Measurements from ENCODE around the gene PRPF8.

The PRPF8 gene

GRCh38 chr17:1627182-1627981, 57.3 kb downstream of the PRPF8 start:
- Mint-ChIP-seq H3K9me3 (no peaks in the 10 kb centered on the region), H3K36me3 (ENCODE audit: low read depth) (no peaks in the 10 kb centered on the region), H3K27ac (no peak overlapping the region), H3K4me1 (peaks cover 27% of the 10 kb centered on the region), H3K27me3 (ENCODE audit: low read depth, poor library complexity) (peaks cover 51% of the 10 kb centered on the region), H3K4me3 (peak overlapping the region; percentile 72)
- DNase-seq, result peak; percentile 49
- no peak for TF ChIP-seq CTCF (IDR thresholded peaks at IDR 0.05)

- no peak overlapping the region for H3K27ac Mint-ChIP-seq
- DNase-seq, result no peak
- H3K36me3 Mint-ChIP-seq (ENCODE audit: low read depth), result no peaks in the 10 kb centered on the region
- peak overlapping the region; percentile 72 for H3K4me3 Mint-ChIP-seq
- TF ChIP-seq CTCF (IDR thresholded peaks at IDR 0.05), result no peak
- no peaks in the 10 kb centered on the region for H3K9me3 Mint-ChIP-seq
- H3K4me1 Mint-ChIP-seq, result peaks cover 32% of the 10 kb centered on the region
- H3K27me3 Mint-ChIP-seq (ENCODE audit: low read depth, poor library complexity), result peaks cover 41% of the 10 kb centered on the region
These were observed 58.3 kb downstream of the PRPF8 start for GRCh38 chr17:1626333-1626732.

- no peak for TF ChIP-seq CTCF (IDR thresholded peaks at IDR 0.05)
- no peak for DNase-seq
- Mint-ChIP-seq H3K4me1 (peaks cover 40% of the 10 kb centered on the region), H3K9me3 (no peaks in the 10 kb centered on the region), H3K27ac (no peak overlapping the region), H3K27me3 (ENCODE audit: low read depth, poor library complexity) (peaks cover 33% of the 10 kb centered on the region), H3K36me3 (ENCODE audit: low read depth) (no peaks in the 10 kb centered on the region), H3K4me3 (peak overlapping the region; percentile 72)
These were observed 59.1 kb downstream of the PRPF8 start for GRCh38 chr17:1625581-1625980.

- no peak overlapping the region for H3K27ac Mint-ChIP-seq
- no peaks in the 10 kb centered on the region for H3K9me3 Mint-ChIP-seq
- H3K36me3 Mint-ChIP-seq (ENCODE audit: low read depth), result no peaks in the 10 kb centered on the region
- peaks cover 28% of the 10 kb centered on the region for H3K27me3 Mint-ChIP-seq (ENCODE audit: low read depth, poor library complexity)
- H3K4me3 Mint-ChIP-seq, result no peak overlapping the region
- no peak for TF ChIP-seq CTCF (IDR thresholded peaks at IDR 0.05)
- peaks cover 41% of the 10 kb centered on the region for H3K4me1 Mint-ChIP-seq
- no peak for DNase-seq
These were observed 59.6 kb downstream of the PRPF8 start for GRCh38 chr17:1625053-1625452.

- no peak overlapping the region for H3K4me3 Mint-ChIP-seq
- DNase-seq, result no peak
These were observed 60.0 kb downstream of the PRPF8 start for GRCh38 chr17:1624650-1625049.

More at GRCh38 chr17:1624650-1625049, 60.0 kb downstream of the PRPF8 start:
- peaks cover 44% of the 10 kb centered on the region for H3K4me1 Mint-ChIP-seq
- H3K9me3 Mint-ChIP-seq, result no peaks in the 10 kb centered on the region
- no peak overlapping the region for H3K27ac Mint-ChIP-seq
- peaks cover 26% of the 10 kb centered on the region for H3K27me3 Mint-ChIP-seq (ENCODE audit: low read depth, poor library complexity)
- H3K36me3 Mint-ChIP-seq (ENCODE audit: low read depth), result no peaks in the 10 kb centered on the region
- no peak for TF ChIP-seq CTCF (IDR thresholded peaks at IDR 0.05)
